HEK293T (cell line): ENCODE data around the gene AFF1.

Experiments
- ARNT ChIP-seq: fragments of 450-650 bp; IDR thresholded peaks from 2 replicates; pipeline ENCODE4 v1.6.1; 2017; ENCODE audit warnings: mild to moderate bottlenecking
- BHLHE40 ChIP-seq: fragments of 450-650 bp; IDR thresholded peaks from 2 replicates; pipeline ENCODE4 v1.6.1; 2016; ENCODE audit warnings: mild to moderate bottlenecking, moderate library complexity, borderline replicate concordance
- ELF4 ChIP-seq: fragments of 450-650 bp; IDR thresholded peaks from 2 replicates; pipeline ENCODE4 v1.6.1; 2017; ENCODE audit warnings: antibody characterized with exemption
- FOXM1 ChIP-seq: fragments of 450-650 bp; IDR thresholded peaks from 2 replicates; pipeline ENCODE4 v1.6.1; 2017; ENCODE audit warnings: mild to moderate bottlenecking, borderline replicate concordance
- HDGF ChIP-seq: fragments of 450-650 bp; IDR thresholded peaks from 2 replicates; pipeline ENCODE4 v1.6.1; 2017; ENCODE audit warnings: antibody characterized with exemption, borderline replicate concordance
- L3MBTL2 ChIP-seq: fragments of 450-650 bp; conservative IDR thresholded peaks from 2 replicates; pipeline ENCODE4 v1.6.1; 2016; ENCODE audit warnings: mild to moderate bottlenecking
- SP1 ChIP-seq: fragments of 450-650 bp; IDR thresholded peaks from 2 replicates; pipeline ENCODE4 v1.6.1; 2017
- SUZ12 ChIP-seq: fragments of 450-650 bp; IDR thresholded peaks from 2 replicates; pipeline ENCODE4 v1.6.1; 2016; ENCODE audit warnings: mild to moderate bottlenecking
- TARDBP ChIP-seq: fragments of 450-650 bp; IDR thresholded peaks from 2 replicates; pipeline ENCODE4 v1.6.1; 2016
- TF ChIP-seq, protein P1 (sequence below): fragments of 450-650 bp; IDR thresholded peaks from 2 replicates; pipeline ENCODE4 v1.6.1; 2016

DNA sequence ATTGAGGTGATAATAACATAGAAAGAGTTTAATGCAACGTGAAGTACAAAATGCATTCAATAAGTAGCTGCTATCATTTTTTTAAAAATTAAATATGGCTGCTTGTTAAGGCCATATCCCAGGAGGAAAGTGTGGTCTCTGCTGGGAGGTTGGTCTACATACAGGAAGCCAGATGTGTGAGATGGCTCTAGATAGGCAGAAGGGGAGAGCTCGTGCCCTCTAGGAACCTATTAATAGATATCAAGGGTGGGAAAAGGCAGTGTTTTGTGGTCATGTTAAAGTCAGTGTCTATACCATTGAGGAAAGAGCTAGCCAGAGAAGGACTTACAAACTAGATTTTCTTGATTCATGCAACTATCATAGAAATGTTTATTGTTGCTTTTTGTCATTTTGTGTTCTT, 145.2 kb downstream of the AFF1 start:
- no peak for TF ChIP-seq ELF4
- no peak for TF ChIP-seq L3MBTL2
- TF ChIP-seq HDGF, result no peak
- TF ChIP-seq, protein P1, sequence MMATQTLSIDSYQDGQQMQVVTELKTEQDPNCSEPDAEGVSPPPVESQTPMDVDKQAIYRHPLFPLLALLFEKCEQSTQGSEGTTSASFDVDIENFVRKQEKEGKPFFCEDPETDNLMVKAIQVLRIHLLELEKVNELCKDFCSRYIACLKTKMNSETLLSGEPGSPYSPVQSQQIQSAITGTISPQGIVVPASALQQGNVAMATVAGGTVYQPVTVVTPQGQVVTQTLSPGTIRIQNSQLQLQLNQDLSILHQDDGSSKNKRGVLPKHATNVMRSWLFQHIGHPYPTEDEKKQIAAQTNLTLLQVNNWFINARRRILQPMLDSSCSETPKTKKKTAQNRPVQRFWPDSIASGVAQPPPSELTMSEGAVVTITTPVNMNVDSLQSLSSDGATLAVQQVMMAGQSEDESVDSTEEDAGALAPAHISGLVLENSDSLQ, result no peak
- no peak for TF ChIP-seq BHLHE40
- no peak for TF ChIP-seq FOXM1
- TF ChIP-seq ARNT, result no peak
- TF ChIP-seq SP1, result no peak
- TF ChIP-seq SUZ12, result no peak
- TF ChIP-seq TARDBP, result no peak
